BLaER1 (cell line): ENCODE data around the gene SNRPD2.
A peak's percentile ranks its signal among the peaks of the same experiment; 100 is the strongest.
"Not testable (repeated sequence)": the region's sequence is repeated elsewhere in the genome, so short reads cannot be mapped to it uniquely, and the experiment has no call there.

Source experiments
- H3K27ac ChIP-seq: shearing (Covaris generic); formaldehyde crosslinking; 2 replicates; pipeline ENCODE4 v1.8.1; 2022
- H3K27me3 ChIP-seq: shearing (Covaris generic); formaldehyde crosslinking; 2 replicates; pipeline ENCODE4 v1.8.1; 2022
- H3K36me3 ChIP-seq: shearing (Covaris generic); formaldehyde crosslinking; 2 replicates; pipeline ENCODE4 v1.8.1; 2022
- H3K4me1 ChIP-seq: shearing (Covaris generic); formaldehyde crosslinking; 2 replicates; pipeline ENCODE4 v1.8.1; 2022
- H3K4me2 ChIP-seq: shearing (Covaris generic); formaldehyde crosslinking; 2 replicates; pipeline ENCODE4 v1.8.1; 2022
- H3K4me3 ChIP-seq: shearing (Covaris generic); formaldehyde crosslinking; 2 replicates; pipeline ENCODE4 v1.8.1; 2022
- H3K9ac ChIP-seq: shearing (Covaris generic); formaldehyde crosslinking; 2 replicates; pipeline ENCODE4 v1.8.1; 2022
- H3K9me3 ChIP-seq: shearing (Covaris generic); formaldehyde crosslinking; 2 replicates; pipeline ENCODE4 v1.8.1; 2022
- H4K20me1 ChIP-seq: shearing (Covaris generic); formaldehyde crosslinking; 2 replicates; pipeline ENCODE4 v1.8.1; 2022
- Cebpa-rat ChIP-seq: shearing (Covaris generic); IDR thresholded peaks from 2 replicates; pipeline ENCODE4 v1.8.1; 2022

The SNRPD2 gene

DNA sequence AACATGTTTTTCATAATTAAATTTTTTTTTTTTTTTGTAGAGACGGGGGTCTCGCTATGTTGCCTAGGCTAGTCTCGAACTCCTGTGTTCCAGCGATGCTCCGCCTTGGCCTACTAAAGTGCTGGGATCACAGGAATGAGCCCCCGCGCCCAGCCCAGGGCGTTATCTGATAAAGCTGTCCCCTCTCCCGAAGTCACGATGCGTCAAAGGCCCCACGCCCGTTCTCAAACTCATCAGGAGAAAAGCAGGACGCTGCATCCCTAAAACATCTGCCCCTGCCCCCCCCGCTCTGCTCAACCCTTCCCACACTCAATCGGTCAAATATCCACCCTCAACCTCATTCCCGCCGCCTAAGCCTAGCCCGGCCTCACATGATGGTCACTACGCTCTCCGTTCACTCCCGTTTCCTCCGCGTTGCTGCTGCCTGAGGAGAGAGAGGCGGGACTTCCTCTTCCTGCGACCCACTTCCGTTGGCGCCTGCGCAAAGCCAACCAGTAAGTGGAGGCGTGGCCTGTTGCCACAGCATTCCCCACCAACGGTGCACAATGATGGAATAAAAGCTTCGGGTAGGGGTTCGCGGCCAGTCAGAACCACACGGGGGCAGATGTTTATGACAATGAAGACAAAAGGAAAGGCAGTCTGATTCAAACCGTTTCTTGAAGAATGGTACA, at the start of gene SNRPD2:
TSS of gene SNRPD2 (minus strand) at position 438 of the 671 bp plus-strand sequence. CDS start at position 373, 65 bp downstream.
- H3K36me3 ChIP-seq: peaks cover 53% of the 10 kb centered on the region
- H3K4me2 ChIP-seq: peak within 1 kb of the TSS; percentile 92
- no peak for TF ChIP-seq Cebpa-rat
- H3K9me3 ChIP-seq: no peaks in the 10 kb centered on the region
- H3K9ac ChIP-seq: peak within 1 kb of the TSS; percentile 94
- H3K4me1 ChIP-seq: peaks cover 20% of the 10 kb centered on the region
- peak within 1 kb of the TSS; percentile 89 for H3K4me3 ChIP-seq
- no peaks in the 10 kb centered on the region for H3K27me3 ChIP-seq
- peak within 1 kb of the TSS; percentile 87 for H3K27ac ChIP-seq
- H4K20me1 ChIP-seq: peaks cover 46% of the 10 kb centered on the region

DNA sequence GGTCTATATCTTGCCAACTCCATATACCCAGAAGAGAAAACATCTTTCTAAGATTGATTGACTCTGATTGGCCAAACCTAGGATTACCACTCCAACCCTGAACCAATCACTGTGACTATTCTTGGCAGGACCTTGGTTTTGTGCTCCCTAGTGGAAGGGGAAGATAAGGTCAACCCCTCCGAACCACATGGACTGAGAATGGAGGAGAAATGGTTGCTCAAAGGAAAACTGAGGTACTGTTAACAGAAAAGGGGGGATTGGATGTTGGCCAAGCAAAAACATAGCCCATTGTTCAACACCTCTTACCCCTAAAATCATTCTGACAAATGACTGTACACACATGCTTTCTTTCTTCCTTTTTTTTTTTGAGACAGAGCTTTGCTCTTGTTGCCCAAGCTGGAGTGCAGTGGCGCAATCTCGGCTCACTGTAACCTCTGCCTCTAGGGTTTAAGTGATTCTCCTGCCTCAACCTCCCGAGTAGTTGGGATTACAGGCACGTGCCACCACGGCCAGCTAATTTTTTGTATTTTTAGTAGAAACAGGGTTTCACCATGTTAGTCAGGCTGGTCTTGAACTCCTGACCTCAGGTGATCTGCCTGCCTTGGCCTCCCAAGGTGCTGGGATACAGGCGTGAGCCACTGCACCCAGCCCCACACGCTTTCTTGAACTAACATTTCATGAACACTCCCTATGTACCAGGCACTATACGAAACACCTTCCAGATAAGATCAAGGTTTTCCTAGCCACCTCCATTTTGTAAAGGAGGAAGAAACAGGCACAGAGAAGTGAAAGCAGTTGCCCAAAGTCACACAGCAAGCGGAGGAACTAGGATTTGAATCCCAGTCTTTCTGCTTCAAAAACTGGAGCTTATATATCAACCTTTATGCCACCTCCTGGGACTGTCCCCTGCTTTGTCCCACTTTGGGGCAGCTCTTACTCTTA, 48.0 kb upstream of the SNRPD2 start:
- Histone ChIP-seq H3K9ac (no peak overlapping the region), H3K27me3 (no peaks in the 10 kb centered on the region), H3K4me1 (no peaks in the 10 kb centered on the region), H4K20me1 (no peaks in the 10 kb centered on the region), H3K4me2 (no peak overlapping the region), H3K36me3 (no peaks in the 10 kb centered on the region), H3K27ac (no peak overlapping the region), H3K4me3 (no peak overlapping the region), H3K9me3 (no peaks in the 10 kb centered on the region)
- TF ChIP-seq Cebpa-rat: no peak

DNA sequence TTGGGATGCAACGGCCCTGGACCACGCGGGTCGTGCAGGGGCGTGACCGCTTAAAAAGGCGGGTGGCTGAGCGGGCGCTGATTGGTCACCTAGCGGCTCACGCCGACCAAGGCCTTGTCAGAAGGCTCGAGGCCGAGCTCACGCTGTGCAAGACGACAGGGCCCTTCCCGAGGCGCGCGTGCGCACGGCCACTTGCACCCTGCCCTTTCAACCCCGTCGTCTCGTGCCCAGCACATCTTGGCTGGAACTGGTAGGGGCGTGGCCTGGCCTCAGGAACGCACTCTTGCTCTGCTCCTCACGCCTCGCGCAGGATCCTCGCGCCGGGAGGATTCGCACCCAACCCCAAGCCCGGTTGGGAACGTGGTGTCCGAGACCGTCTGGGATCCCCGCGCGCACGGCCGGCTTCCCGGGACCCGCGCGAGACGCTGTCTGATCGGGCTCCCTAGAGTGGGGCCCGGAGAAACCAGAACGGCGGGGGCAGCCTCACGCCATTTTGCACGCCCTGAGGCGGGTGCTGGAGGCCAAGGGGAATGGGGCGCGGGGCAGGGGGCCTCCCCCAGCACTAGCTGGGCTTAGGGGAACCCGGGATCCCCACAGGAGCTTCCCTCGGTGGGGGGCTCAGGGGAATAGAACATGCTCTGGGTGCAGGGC, 41.5 kb upstream of the SNRPD2 start, which contains the start of gene MEIOSIN:
TSS of gene MEIOSIN (plus strand) at position 280 of the 651 bp plus-strand sequence. CDS start 1,938 bp downstream, outside the sequence.
- Histone ChIP-seq H3K4me2 (no peak within 1 kb of the TSS), H3K9ac (no peak within 1 kb of the TSS), H3K27ac (no peak within 1 kb of the TSS), H3K36me3 (no peaks in the 10 kb centered on the region), H4K20me1 (peaks cover 18% of the 10 kb centered on the region; the same call in 1 of the 2 replicates), H3K4me3 (no peak within 1 kb of the TSS), H3K4me1 (peaks cover 27% of the 10 kb centered on the region), H3K27me3 (no peaks in the 10 kb centered on the region), H3K9me3 (no peaks in the 10 kb centered on the region)
- no peak for TF ChIP-seq Cebpa-rat

DNA sequence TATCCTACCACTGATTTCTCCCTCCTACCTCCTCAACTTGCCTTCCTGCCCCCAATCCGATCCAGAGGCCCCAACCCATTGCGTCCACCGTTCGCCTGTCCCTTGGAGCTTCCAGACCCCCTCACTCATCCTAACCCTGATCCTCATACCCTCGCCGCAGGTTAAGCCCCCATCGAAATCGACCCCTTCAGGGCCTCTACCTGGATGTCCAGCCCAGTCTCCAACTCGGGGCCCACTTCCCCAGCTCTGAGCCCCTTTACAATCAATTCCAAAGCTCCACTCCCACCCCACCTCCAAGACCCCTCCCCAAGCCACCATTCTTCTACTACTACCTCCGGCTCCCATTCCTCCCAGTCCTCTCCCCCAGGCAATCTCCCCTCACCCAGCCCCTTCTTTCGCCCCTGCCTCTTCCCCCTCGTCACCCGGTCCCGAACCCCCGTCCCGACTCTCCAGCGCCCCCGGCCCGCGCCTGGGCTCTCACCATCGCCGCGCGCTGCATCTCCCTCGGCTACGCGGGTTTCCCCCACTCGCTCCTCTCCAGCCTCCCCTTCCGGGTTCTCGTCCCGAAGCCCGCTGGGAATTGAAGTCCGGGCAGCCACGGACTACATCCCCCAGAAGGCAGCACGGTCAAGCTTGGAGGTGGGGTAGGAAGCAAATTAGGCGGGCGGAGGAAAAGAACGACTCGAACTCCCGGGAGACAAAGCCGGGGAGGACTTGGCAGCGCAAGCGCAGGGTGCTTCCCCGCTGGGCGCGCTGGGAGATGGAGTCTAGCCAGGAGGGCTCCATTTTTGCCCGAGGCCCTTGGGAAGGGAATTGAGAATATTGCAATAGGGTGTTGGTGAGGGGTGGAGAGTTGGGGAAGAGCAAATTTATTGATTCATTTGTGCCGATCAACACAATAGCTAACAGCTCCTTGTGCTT, 38.9 kb upstream of the SNRPD2 start, which contains the start of gene FBXO46:
TSS of gene FBXO46 (minus strand) at position 529 of the 921 bp plus-strand sequence. CDS start 17,401 bp downstream, outside the sequence.
- Histone ChIP-seq H3K9me3 (no peaks in the 10 kb centered on the region), H4K20me1 (peaks cover 39% of the 10 kb centered on the region), H3K4me1 (peaks cover 33% of the 10 kb centered on the region), H3K4me3 (peak within 1 kb of the TSS; percentile 81), H3K9ac (peak within 1 kb of the TSS; percentile 92), H3K27me3 (no peaks in the 10 kb centered on the region), H3K36me3 (peaks cover 16% of the 10 kb centered on the region; the same call in 1 of the 2 replicates), H3K4me2 (peak within 1 kb of the TSS; percentile 96), H3K27ac (peak within 1 kb of the TSS; percentile 72)
- TF ChIP-seq Cebpa-rat: no peak

DNA sequence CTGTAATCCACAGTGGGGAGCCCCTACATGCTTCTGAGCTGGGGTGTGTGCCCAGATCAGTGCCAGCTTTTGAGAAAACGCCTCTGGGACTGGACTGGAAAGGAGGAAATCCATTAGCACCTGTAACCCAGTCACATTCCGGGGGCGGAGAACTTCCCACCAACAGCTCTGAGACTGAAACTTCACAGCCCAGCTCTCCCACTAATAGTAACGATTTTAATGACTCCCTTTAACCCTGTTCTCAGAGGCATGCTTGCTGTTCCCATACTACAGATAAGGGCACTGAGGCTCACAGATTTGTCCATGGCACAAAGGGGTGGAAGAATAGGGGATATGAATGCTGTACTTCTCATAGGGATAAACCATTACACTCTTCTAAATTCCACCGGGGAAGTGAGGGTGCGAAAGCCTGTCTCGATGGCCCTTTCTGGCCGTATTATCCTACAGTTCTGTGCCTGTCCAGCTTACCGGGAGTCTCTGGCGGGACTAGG, 38.1 kb upstream of the SNRPD2 start:
- Histone ChIP-seq H3K9ac (peak overlapping the region; percentile 92), H4K20me1 (peaks cover 47% of the 10 kb centered on the region), H3K36me3 (peaks cover 24% of the 10 kb centered on the region; the same call in 1 of the 2 replicates), H3K27ac (peak overlapping the region; percentile 72), H3K4me1 (peaks cover 33% of the 10 kb centered on the region), H3K4me3 (peak overlapping the region; percentile 81), H3K9me3 (no peaks in the 10 kb centered on the region), H3K27me3 (no peaks in the 10 kb centered on the region), H3K4me2 (peak overlapping the region; percentile 96)
- no peak for TF ChIP-seq Cebpa-rat

DNA sequence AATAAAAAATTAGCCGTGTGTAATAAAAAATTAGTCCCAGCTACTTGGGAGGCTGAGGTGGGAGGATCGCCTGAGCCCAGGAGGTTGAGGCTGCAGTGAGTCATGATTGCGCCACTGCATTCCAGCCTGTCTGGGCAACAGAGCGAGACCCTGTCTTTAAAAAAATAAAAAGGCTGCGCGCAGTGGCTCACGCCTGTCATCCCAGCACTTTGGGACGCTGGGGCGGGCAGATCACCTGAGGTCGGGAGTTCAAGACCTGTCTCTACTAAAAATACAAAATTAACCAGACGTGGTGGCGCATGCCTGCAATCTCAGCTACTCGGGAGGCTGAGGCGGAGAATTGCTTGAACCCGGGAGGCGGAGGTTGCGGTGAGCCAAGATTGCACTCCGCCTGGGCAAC, 36.9 kb upstream of the SNRPD2 start:
- Histone ChIP-seq H3K36me3 (peaks cover 27% of the 10 kb centered on the region), H4K20me1 (peaks cover 58% of the 10 kb centered on the region), H3K4me1 (peaks cover 33% of the 10 kb centered on the region), H3K4me2 (peak overlapping the region; percentile 96; the same call in 1 of the 2 replicates)
- H3K9me3 ChIP-seq, H3K27me3 ChIP-seq, H3K4me3 ChIP-seq, H3K9ac ChIP-seq, H3K27ac ChIP-seq: not testable (repeated sequence)

DNA sequence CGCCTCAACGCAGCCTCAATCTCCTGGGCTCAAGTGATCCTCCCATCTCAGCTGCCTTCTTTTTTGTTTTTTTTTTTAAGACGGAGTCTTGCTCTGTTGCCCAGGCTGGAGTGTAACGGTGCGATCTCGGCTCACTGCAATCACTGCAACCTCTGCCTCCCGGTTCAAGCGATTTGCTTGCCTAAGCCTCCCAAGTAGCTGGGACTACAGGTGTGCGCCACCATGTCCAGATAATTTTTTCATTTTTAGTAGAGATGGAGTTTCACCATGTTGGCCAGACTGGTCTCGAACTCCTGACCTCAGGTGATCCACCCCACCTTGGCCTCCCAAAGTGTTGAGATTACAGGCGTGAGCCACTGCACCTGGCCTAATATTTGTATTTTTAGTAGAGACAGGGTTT, 28.3 kb upstream of the SNRPD2 start:
- H3K4me3 ChIP-seq, H3K27me3 ChIP-seq, H3K9me3 ChIP-seq, H3K4me2 ChIP-seq, H3K27ac ChIP-seq, H3K9ac ChIP-seq: not testable (repeated sequence)
- Histone ChIP-seq H3K36me3 (peaks cover 52% of the 10 kb centered on the region), H4K20me1 (peaks cover 26% of the 10 kb centered on the region), H3K4me1 (peaks cover 26% of the 10 kb centered on the region)

DNA sequence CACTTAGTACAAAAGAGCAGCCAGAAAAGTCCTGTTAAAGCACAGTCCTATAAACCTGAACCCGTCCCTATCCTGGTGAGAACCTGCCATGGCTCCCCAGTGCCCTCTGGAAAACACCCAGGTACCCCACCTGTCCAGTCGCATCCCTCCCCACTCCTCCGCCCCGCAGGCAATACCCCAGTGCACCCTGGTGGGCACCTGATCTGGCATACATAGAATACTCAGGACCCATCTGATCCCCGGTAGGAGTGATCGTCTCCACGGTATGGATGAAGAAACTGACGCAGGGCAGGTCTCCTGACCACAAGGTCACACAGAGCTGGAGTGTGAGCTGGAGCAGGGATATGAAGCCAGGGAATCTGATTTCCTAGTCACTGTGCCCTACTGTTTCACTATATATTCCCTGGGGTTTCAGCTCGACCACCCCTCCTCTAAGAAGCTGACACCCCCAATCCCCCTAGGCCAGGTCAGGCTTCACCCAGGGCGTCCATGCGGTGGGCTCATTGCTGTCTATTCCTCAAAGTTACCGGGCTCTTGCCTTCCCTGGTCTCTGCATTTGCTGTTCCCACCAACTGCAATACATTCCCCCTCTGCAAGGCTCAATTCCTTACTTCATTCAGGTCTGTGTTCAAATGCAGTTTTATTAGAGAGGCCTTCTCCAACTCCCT, 26.4 kb upstream of the SNRPD2 start:
- Histone ChIP-seq H3K27ac (peak overlapping the region; percentile 73), H3K9ac (peak overlapping the region; percentile 63), H3K9me3 (no peaks in the 10 kb centered on the region), H4K20me1 (peaks cover 21% of the 10 kb centered on the region), H3K27me3 (no peaks in the 10 kb centered on the region), H3K4me1 (peaks cover 30% of the 10 kb centered on the region), H3K4me3 (peak overlapping the region; percentile 82), H3K4me2 (peak overlapping the region; percentile 84), H3K36me3 (peaks cover 48% of the 10 kb centered on the region)
- TF ChIP-seq Cebpa-rat: no peak
